ENCODE data around the gene CYSTM1.

The CYSTM1 gene

GRCh38 chr5:140152022-140152999, 22.7 kb upstream of the CYSTM1 start:
- TF ChIP-seq ZNF335 (tag by site-specific recombination; conservative IDR thresholded peaks at IDR 0.05) (peak; percentile 22; the same call in 1 of the 2 replicates), ZBTB44 (tag by site-specific recombination; IDR thresholded peaks at IDR 0.05) (no peak)
- no peaks in the 10 kb centered on the region for H3K9me3 ChIP-seq (ENCODE audit: control insufficient read depth, insufficient read depth, low read depth, low read length)
- no peaks in the 10 kb centered on the region for H3K36me3 ChIP-seq (ENCODE audit: control insufficient read depth in 2 of 2, insufficient read depth in 1 of 2, low read length in 2 of 2)
- ChIA-PET CTCF (interaction anchor here (0.5 to 9.2 kb wide), 7 partner anchors 7 to 365 kb away, joined by 3 to 94 read pairs (median 7); no protein-coding TSS in a partner anchor), POLR2A (interaction anchor here (0.6 kb wide), 1 partner anchor 181 kb away, joined by 3 read pairs; no protein-coding TSS in a partner anchor)
- no peak overlapping the region for H3K4me3 ChIP-seq (ENCODE audit: low read depth, low read length)
- no peak overlapping the region for H3K27ac ChIP-seq (ENCODE audit: extremely low read depth, low read depth, low read length)
- H3K4me1 ChIP-seq (ENCODE audit: control insufficient read depth, insufficient read depth, low read length), result no peaks in the 10 kb centered on the region; the same call in 1 of the 2 replicates

- no peak overlapping the region for H3K4me3 ChIP-seq (ENCODE audit: low read depth, low read length)
- ChIA-PET POLR2A (no interaction called here), CTCF (interaction anchor here (0.6 to 9.2 kb wide), 6 partner anchors 8 to 366 kb away, joined by 3 to 94 read pairs (median 8); no protein-coding TSS in a partner anchor)
- no peak overlapping the region for H3K27ac ChIP-seq (ENCODE audit: extremely low read depth, low read depth, low read length)
- no peak for TF ChIP-seq ATF2 (tag by site-specific recombination; IDR thresholded peaks at IDR 0.05; ENCODE audit: low read depth)
- TF ChIP-seq ZBTB21 (tag by site-specific recombination; IDR thresholded peaks at IDR 0.05), result no peak
- no peak for TF ChIP-seq ZNF324 (tag by site-specific recombination; IDR thresholded peaks at IDR 0.05)
- no peaks in the 10 kb centered on the region for H3K36me3 ChIP-seq (ENCODE audit: control insufficient read depth in 2 of 2, insufficient read depth in 1 of 2, low read length in 2 of 2)
- no peaks in the 10 kb centered on the region; the same call in 1 of the 2 replicates for H3K4me1 ChIP-seq (ENCODE audit: control insufficient read depth, insufficient read depth, low read length)
- no peaks in the 10 kb centered on the region for H3K9me3 ChIP-seq (ENCODE audit: control insufficient read depth, insufficient read depth, low read depth, low read length)
These were observed 21.7 kb upstream of the CYSTM1 start for GRCh38 chr5:140153255-140153654.

GRCh38 chr5:140153905-140154304, 21.1 kb upstream of the CYSTM1 start:
- Histone ChIP-seq H3K9me3 (ENCODE audit: control insufficient read depth, insufficient read depth, low read depth, low read length) (no peaks in the 10 kb centered on the region), H3K4me1 (ENCODE audit: control insufficient read depth, insufficient read depth, low read length) (no peaks in the 10 kb centered on the region; the same call in 1 of the 2 replicates), H3K27ac (ENCODE audit: extremely low read depth, low read depth, low read length) (0 out of 2 replicates have a peak overlapping the region, but pooled peaks have one; percentile 9), H3K4me3 (ENCODE audit: low read depth, low read length) (no peak overlapping the region), H3K36me3 (ENCODE audit: control insufficient read depth in 2 of 2, insufficient read depth in 1 of 2, low read length in 2 of 2) (no peaks in the 10 kb centered on the region)
- ChIA-PET POLR2A (no interaction called here), CTCF (interaction anchor here (0.6 to 9.2 kb wide), 7 partner anchors 8 to 367 kb away, joined by 3 to 94 read pairs (median 7); no protein-coding TSS in a partner anchor)
- TF ChIP-seq ZFP3 (tag by site-specific recombination; IDR thresholded peaks at IDR 0.05; ENCODE audit: low read depth) (no peak), ZNF521 (tag by site-specific recombination; IDR thresholded peaks at IDR 0.05) (no peak), ZXDB (tag by site-specific recombination; IDR thresholded peaks at IDR 0.05) (no peak), GLIS1 (tag by site-specific recombination; IDR thresholded peaks at IDR 0.05) (no peak), ZNF639 (tag by site-specific recombination; IDR thresholded peaks at IDR 0.05) (no peak), ZNF555 (tag by site-specific recombination; conservative IDR thresholded peaks at IDR 0.05) (no peak), PATZ1 (tag by site-specific recombination; IDR thresholded peaks at IDR 0.05) (no peak), GLIS2 (tag by site-specific recombination; IDR thresholded peaks at IDR 0.05) (no peak), ZNF660 (tag by site-specific recombination; IDR thresholded peaks at IDR 0.05) (no peak), BCL11B (tag by site-specific recombination; IDR thresholded peaks at IDR 0.05; ENCODE audit: low read depth) (no peak), OVOL3 (tag by site-specific recombination; IDR thresholded peaks at IDR 0.05) (no peak), ZNF174 (tag by site-specific recombination; IDR thresholded peaks at IDR 0.05) (no peak), ZNF561 (tag by site-specific recombination; IDR thresholded peaks at IDR 0.05; ENCODE audit: borderline replicate concordance) (no peak), ZFP69B (tag by site-specific recombination; IDR thresholded peaks at IDR 0.05) (no peak), ZNF37A (tag by site-specific recombination; IDR thresholded peaks at IDR 0.05) (no peak), PBX3 (CRISPR knock-in tag; IDR thresholded peaks at IDR 0.05) (no peak), ZNF394 (tag by site-specific recombination; IDR thresholded peaks at IDR 0.05; ENCODE audit: borderline replicate concordance) (no peak)
